B cell (primary cell): ENCODE data around the gene DMKN. TPM values are rescaled to one million over a fixed set of nuclear protein-coding genes. Genes with fewer than 3 reads are reported as not detected.

Source experiments
- ATAC-seq: fragments of 200-7000 bp; cut with Tn5 transposase; one replicate; pipeline ENCODE4 v1.10.0; 2021; ENCODE audit warnings: low read depth, mild to moderate bottlenecking, moderate number of reproducible peaks, moderate library complexity
- CTCF ChIA-PET: fragments of 350-600 bp; sonication (Branson Sonifier 250); formaldehyde crosslinking; loops from one replicate; lab custom pipeline; 2021; ENCODE audit warnings: antibody characterized with exemption, inconsistent platforms; lab: Charles Lee
- POLR2A ChIA-PET: fragments of 350-600 bp; sonication (Branson Sonifier 250); formaldehyde crosslinking; loops from one replicate; lab custom pipeline; 2021; ENCODE audit warnings: antibody characterized with exemption; lab: Charles Lee
- DNase-seq: peaks from one replicate; pipeline ENCODE4 v3.0.0; 2013
- H2AFZ ChIP-seq: 2 replicates; pipeline ENCODE4 v1.6.1; 2012; ENCODE audit warnings: mild to moderate bottlenecking, low read depth, low read length; ENCODE audit not compliant: insufficient read depth, poor library complexity, severe bottlenecking
- H3K27ac ChIP-seq, 2 donors: 1 replicate in 1 of 2; 2 replicates in 1 of 2; pipeline ENCODE4 v1.5.1; 2012 to 2013; ENCODE audit warnings: low read length in 2 of 2, mild to moderate bottlenecking in 2 of 2, moderate library complexity in 1 of 2
- H3K27me3 ChIP-seq, 4 experiments: fragments of 200-600 bp in 1 of 4; sonication (generic) in 1 of 4; replicated peaks in 1 of 4; 1 replicate in 2 of 4; 2 replicates in 2 of 4; pipeline versions ENCODE4 v1.6.1 to v1.7.0; 2013 to 2016; ENCODE audit warnings: low read length in 3 of 4, mild to moderate bottlenecking in 2 of 4, mixed read lengths in 1 of 4, moderate library complexity in 1 of 4; ENCODE audit not compliant: insufficient read depth in 4 of 4, control insufficient read depth in 3 of 4; ENCODE audit errors: control extremely low read depth in 1 of 4
- H3K36me3 ChIP-seq, 2 experiments: replicated peaks in 1 of 2; 1 replicate in 1 of 2; 2 replicates in 1 of 2; pipeline versions ENCODE4 v1.6.1 to v1.7.1; 2013; ENCODE audit warnings: low read length in 1 of 2; ENCODE audit not compliant: insufficient read depth in 2 of 2, control insufficient read depth in 1 of 2; ENCODE audit errors: control extremely low read depth in 1 of 2, extremely low read depth in 1 of 2
- H3K4me1 ChIP-seq, 2 donors: fragments of 200-600 bp in 1 of 2; sonication (generic) in 1 of 2; 1 replicate in 1 of 2; 2 replicates in 1 of 2; pipeline versions ENCODE4 v1.5.1 to v1.6.1; 2013 to 2017; ENCODE audit warnings: low read length in 2 of 2; ENCODE audit not compliant: control insufficient read depth in 2 of 2, insufficient read depth in 2 of 2
- H3K4me2 ChIP-seq: replicated peaks from 2 replicates; pipeline ENCODE3; 2012; ENCODE audit warnings: mild to moderate bottlenecking, low read depth, low read length; ENCODE audit not compliant: poor library complexity, severe bottlenecking
- H3K4me3 ChIP-seq, 5 experiments: fragments of 200-600 bp in 1 of 5; sonication (generic) in 1 of 5; 1 replicate in 3 of 5; 2 replicates in 2 of 5; pipeline versions ENCODE4 v1.5.1 to v1.7.0; 2011 to 2016; ENCODE audit warnings: low read length in 4 of 5, mild to moderate bottlenecking in 4 of 5, low read depth in 2 of 5, control low read depth in 1 of 5, moderate library complexity in 1 of 5; ENCODE audit not compliant: insufficient read depth in 1 of 5; ENCODE audit errors: control extremely low read depth in 1 of 5, extremely low read depth in 1 of 5
- H3K79me2 ChIP-seq: fragments of 200-600 bp; sonication (generic); one replicate; pipeline ENCODE4 v1.6.0; 2016; ENCODE audit warnings: low read length; ENCODE audit not compliant: control insufficient read depth, insufficient read depth
- H3K9ac ChIP-seq: fragments of 200-600 bp; sonication (generic); 2 replicates; pipeline ENCODE4 v1.6.1; 2017; ENCODE audit warnings: mild to moderate bottlenecking, low read length, moderate library complexity
- H3K9me3 ChIP-seq, 3 donors: one replicate each; pipeline versions ENCODE4 v1.6.1 to v1.7.1; 2013; ENCODE audit warnings: low read length in 2 of 3; ENCODE audit not compliant: control insufficient read depth in 2 of 3, insufficient read depth in 1 of 3; ENCODE audit errors: control extremely low read depth in 1 of 3
- H4K20me1 ChIP-seq: 2 replicates; pipeline ENCODE4 v1.6.0; 2012; ENCODE audit warnings: mild to moderate bottlenecking, low read length; ENCODE audit not compliant: insufficient read depth, control insufficient read depth, poor library complexity, severe bottlenecking
- H3K27ac Mint-ChIP-seq: one replicate; pipeline ENCODE4 v1.8.0; 2021; ENCODE audit warnings: mixed read lengths
- H3K27me3 Mint-ChIP-seq: one replicate; pipeline ENCODE4 v1.8.0; 2021; ENCODE audit warnings: mixed read lengths
- H3K4me1 Mint-ChIP-seq: one replicate; pipeline ENCODE4 v1.8.0; 2021; ENCODE audit warnings: mixed read lengths
- H3K4me3 Mint-ChIP-seq: one replicate; pipeline ENCODE4 v1.8.0; 2021; ENCODE audit warnings: mixed read lengths
- H3K9me3 Mint-ChIP-seq: one replicate; pipeline ENCODE4 v1.8.0; 2022; ENCODE audit warnings: mixed read lengths; ENCODE audit not compliant: insufficient read depth
- CTCF ChIP-seq: fragments of 200-600 bp; IDR thresholded peaks from one replicate; pipeline ENCODE4 v1.8.0; 2022; ENCODE audit warnings: antibody characterized with exemption, mild to moderate bottlenecking
- EZH2 ChIP-seq: IDR thresholded peaks from 2 replicates; pipeline ENCODE4 v1.6.1; 2012; ENCODE audit warnings: borderline replicate concordance, low read depth, mild to moderate bottlenecking, moderate library complexity, low read length; ENCODE audit not compliant: insufficient read depth, poor library complexity, severe bottlenecking
- WGBS: methylation state at CpG from one replicate; pipeline ENCODE4 v1.1.5; 2013; ENCODE audit warnings: missing lambda C conversion rate; ENCODE audit not compliant: insufficient coverage; 5-methylcytosine and 5-hydroxymethylcytosine counted together
- intact Hi-C: fragments of 100-400 bp; cut with micrococcal nuclease; formaldehyde crosslinking; loops from one replicate; pipeline ENCODE4 v1.10.0; 2022
- polyA plus RNA-seq: library from polyadenylated mRNA; depleted of rRNA; stranded (reverse); fragments of >200 nt; gene quantifications from 2 replicates; pipeline ENCODE4 v1.2.3, GENCODE V29; 2012
- total RNA-seq, 2 donors: library from RNA; stranded (reverse); fragments of 120-200 nt in 1 of 2; gene quantifications; 1 replicate in 1 of 2; 2 replicates in 1 of 2; pipeline versions ENCODE4 v1.2.3 to v1.2.4, GENCODE V29; 2013 to 2022

The DMKN gene
- total and polyA plus RNA-seq, 2 donors (not counting 1 experiment from before 2014, with no cell fraction given): 0.58 to 4.5 TPM

DNA sequence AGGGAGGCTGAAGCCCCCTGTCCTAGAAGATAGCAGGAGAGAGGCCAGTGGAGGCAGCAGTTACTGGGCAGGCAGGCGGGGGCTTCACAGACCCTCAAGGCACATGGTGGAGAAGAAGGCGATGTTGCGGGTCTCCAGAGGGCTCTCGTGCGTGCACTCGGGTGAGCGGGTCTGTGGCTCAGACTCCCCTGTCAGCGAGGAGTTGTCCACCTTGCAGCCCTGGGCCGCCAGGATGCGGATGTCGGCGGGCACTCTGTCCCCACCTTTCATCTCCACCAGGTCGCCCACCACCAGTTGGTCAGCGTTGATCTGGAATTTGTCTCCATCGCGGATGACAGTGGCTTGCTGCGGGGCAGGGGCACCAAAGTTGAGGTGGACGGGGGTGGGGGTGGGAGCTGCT is 46.8 kb upstream of the DMKN start:
- peaks cover 0 to 14% (median 0%) of the 10 kb centered on the region in 3 donors for H3K9me3 ChIP-seq
- H3K4me3 Mint-ChIP-seq: no peak overlapping the region
- POLR2A ChIA-PET: no interaction called here
- no peak overlapping the region for H3K27ac ChIP-seq
- no peak overlapping the region for H2AFZ ChIP-seq
- no peaks in the 10 kb centered on the region for H3K36me3 ChIP-seq
- peaks cover 27% of the 10 kb centered on the region for H3K4me1 Mint-ChIP-seq
- DNase-seq: no peak
- no peak for ATAC-seq
- no peaks in the 10 kb centered on the region for H3K79me2 ChIP-seq
- H3K4me2 ChIP-seq: no peak overlapping the region
- peaks cover 0 to 51% (median 10%) of the 10 kb centered on the region in 4 experiments for H3K27me3 ChIP-seq
- peaks cover 23 to 24% of the 10 kb centered on the region in 2 donors for H3K4me1 ChIP-seq
- no peak overlapping the region for H3K27ac Mint-ChIP-seq
- TF ChIP-seq CTCF (no peak), EZH2 (no peak)
- H3K9me3 Mint-ChIP-seq: no peaks in the 10 kb centered on the region
- H4K20me1 ChIP-seq: no peaks in the 10 kb centered on the region
- peaks cover 47% of the 10 kb centered on the region for H3K27me3 Mint-ChIP-seq
- no peak overlapping the region for H3K9ac ChIP-seq
- H3K4me3 ChIP-seq: no peak overlapping the region
- intact Hi-C loops: no loop called here
- CTCF ChIA-PET: no interaction called here
- WGBS: 94% methylated on average over 14 of the region's 18 CpGs

- DNase-seq: no peak
- ATAC-seq: no peak
- POLR2A ChIA-PET: no interaction called here
- H3K9me3 ChIP-seq: peaks cover 0 to 14% (median 0%) of the 10 kb centered on the region in 3 donors
- H2AFZ ChIP-seq: no peak overlapping the region
- TF ChIP-seq EZH2 (no peak), CTCF (no peak)
- no peaks in the 10 kb centered on the region for H3K9me3 Mint-ChIP-seq
- peaks cover 47% of the 10 kb centered on the region for H3K27me3 Mint-ChIP-seq
- peak overlapping the region; percentile 56 for H3K27ac Mint-ChIP-seq
- no peak overlapping the region for H3K9ac ChIP-seq
- no peaks in the 10 kb centered on the region for H3K36me3 ChIP-seq
- H4K20me1 ChIP-seq: no peaks in the 10 kb centered on the region
- no peaks in the 10 kb centered on the region for H3K79me2 ChIP-seq
- intact Hi-C loops: no loop called here
- peak overlapping the region; percentile 24 for H3K4me3 Mint-ChIP-seq
- H3K27ac ChIP-seq: no peak overlapping the region
- H3K4me1 Mint-ChIP-seq: peaks cover 27% of the 10 kb centered on the region
- no peak overlapping the region for H3K4me3 ChIP-seq
- H3K27me3 ChIP-seq: peaks cover 0 to 51% (median 10%) of the 10 kb centered on the region in 4 experiments
- 94% methylated on average over 23 of the region's 23 CpGs for WGBS
- CTCF ChIA-PET: interaction anchor here (1.0 to 1.7 kb wide), 2 partner anchors 11 to 49 kb away, joined by 3 to 8 read pairs; no protein-coding TSS in a partner anchor
- peaks cover 23 to 24% of the 10 kb centered on the region in 2 donors for H3K4me1 ChIP-seq
- H3K4me2 ChIP-seq: no peak overlapping the region
Observed at GRCh38 chr19:35559781-35560180, 46.3 kb upstream of the DMKN start.
